Medulla oblongata (tissue), 1 donor: ENCODE measurements around the gene KLHDC8A.

Experiments used
- DNase-seq: peaks from one replicate; pipeline ENCODE4 v3.0.0-alpha.2; 2015; ENCODE audit errors: extremely low spot score

Gene KLHDC8A

GRCh38 chr1:205345761-205346160, 11.0 kb downstream of the KLHDC8A start:
- DNase-seq: no peak

GRCh38 chr1:205344066-205344928, 12.4 kb downstream of the KLHDC8A start:
- no peak for DNase-seq

- DNase-seq: no peak
Observed at GRCh38 chr1:205343431-205344065, 13.2 kb downstream of the KLHDC8A start.

GRCh38 chr1:205342986-205343385, 13.7 kb downstream of the KLHDC8A start:
- DNase-seq: no peak

GRCh38 chr1:205340676-205341075, 16.0 kb downstream of the KLHDC8A start:
- DNase-seq: no peak

GRCh38 chr1:205339717-205340116, 17.0 kb downstream of the KLHDC8A start:
- no peak for DNase-seq

GRCh38 chr1:205339197-205339702, 17.5 kb downstream of the KLHDC8A start:
- no peak for DNase-seq

GRCh38 chr1:205338011-205338410, 18.7 kb downstream of the KLHDC8A start:
- no peak for DNase-seq

GRCh38 chr1:205337481-205337880, 19.2 kb downstream of the KLHDC8A start:
- DNase-seq: no peak

- peak; percentile 89 for DNase-seq
Observed at GRCh38 chr1:205335692-205336091, 21.0 kb downstream of the KLHDC8A start.

- no peak for DNase-seq
Observed at GRCh38 chr1:205332015-205332791, 24.5 kb downstream of the KLHDC8A start.

- DNase-seq: no peak
Observed at GRCh38 chr1:205330150-205330549, 26.6 kb downstream of the KLHDC8A start.

- DNase-seq: no peak
Observed at GRCh38 chr1:205329719-205330118, 27.0 kb downstream of the KLHDC8A start.

- no peak for DNase-seq
Observed at GRCh38 chr1:205328476-205328875, 28.2 kb downstream of the KLHDC8A start.

- no peak for DNase-seq
Observed at GRCh38 chr1:205326812-205327466, 29.8 kb downstream of the KLHDC8A start.

- peak; percentile 89 for DNase-seq
Observed at GRCh38 chr1:205325334-205325884, 31.3 kb downstream of the KLHDC8A start.

- no peak for DNase-seq
Observed at GRCh38 chr1:205324781-205325180, 31.9 kb downstream of the KLHDC8A start.

- DNase-seq: no peak
Observed at GRCh38 chr1:205323794-205324193, 32.9 kb downstream of the KLHDC8A start.

- no peak for DNase-seq
Observed at GRCh38 chr1:205321959-205322283, 34.8 kb downstream of the KLHDC8A start.

GRCh38 chr1:205321162-205321958, 35.4 kb downstream of the KLHDC8A start, which contains the start of gene NUAK2:
Gene NUAK2, minus strand, starts transcription at chr1:205321745. Its CDS starts 117 bp downstream, at chr1:205321628.
- DNase-seq: peak; percentile 96
